Measurements from ENCODE around the gene BRI3.
"Not testable (repeated sequence)": the region's sequence is repeated elsewhere in the genome, so short reads cannot be mapped to it uniquely, and the experiment has no call there.

The BRI3 gene

DNA sequence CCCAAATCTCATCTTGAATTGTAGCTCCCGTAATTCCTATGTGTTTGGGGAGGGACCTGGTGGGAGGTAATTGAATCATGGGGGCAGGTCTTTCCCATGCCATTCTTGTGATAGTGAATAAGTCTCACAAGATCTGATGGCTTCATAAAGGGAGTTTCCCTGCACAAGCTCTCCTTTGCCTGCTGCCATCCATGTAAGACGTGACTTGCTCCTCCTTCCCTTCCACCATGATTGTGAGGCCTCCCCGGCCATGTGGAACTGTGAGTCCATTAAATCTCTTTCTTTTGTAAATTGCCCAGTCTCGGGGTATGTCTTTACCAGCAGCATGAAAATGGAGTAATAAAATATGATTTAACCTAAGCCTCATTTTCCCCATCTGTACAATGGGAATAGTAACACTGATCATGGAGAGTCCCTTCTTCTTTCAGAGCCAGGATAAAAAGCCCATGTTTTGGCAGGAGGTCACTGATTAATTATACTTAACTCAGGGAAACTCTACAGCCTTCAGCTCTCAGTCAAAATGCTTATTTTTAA, 34.6 kb downstream of the BRI3 start:
- DNase-seq: not testable (repeated sequence)

DNA sequence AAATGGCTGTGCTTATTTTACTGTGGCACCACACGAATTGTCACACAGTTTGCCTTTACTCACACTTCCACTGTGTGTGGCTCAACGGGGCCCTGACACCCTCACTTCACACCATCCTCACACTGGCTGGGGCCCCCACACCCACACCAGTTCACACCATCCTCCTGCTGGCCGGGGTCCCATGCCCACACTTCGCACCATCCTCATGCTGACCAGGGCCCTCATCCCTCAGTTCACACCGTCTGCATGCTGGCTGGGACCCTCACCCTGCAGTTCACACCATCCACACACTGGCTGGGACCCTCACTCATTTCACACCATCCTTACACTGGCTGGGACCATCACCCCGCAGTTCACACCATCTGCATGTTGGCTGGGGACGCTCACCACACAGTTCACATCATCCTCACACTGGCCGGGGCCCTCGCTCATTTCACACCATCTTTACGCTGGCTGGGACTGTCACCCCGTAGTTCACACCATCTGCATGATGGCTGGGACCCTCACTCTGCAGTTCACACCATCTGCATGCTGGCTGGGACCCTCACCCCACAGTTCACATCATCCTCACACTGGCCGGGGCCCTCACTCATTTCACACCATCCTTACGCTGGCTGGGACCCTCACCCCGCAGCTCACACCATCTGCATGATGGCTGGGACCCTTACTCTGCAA, 36.0 kb downstream of the BRI3 start:
- no peak for DNase-seq

- DNase-seq: no peak
Measured at GRCh38 chr7:98319176-98319575, 37.7 kb downstream of the BRI3 start.

- DNase-seq: no peak
Measured at GRCh38 chr7:98321301-98321700, 39.8 kb downstream of the BRI3 start.

GRCh38 chr7:98322331-98323270, 41.1 kb downstream of the BRI3 start:
- DNase-seq: no peak

- no peak for DNase-seq
Measured at GRCh38 chr7:98323597-98324322, 42.3 kb downstream of the BRI3 start.

- no peak for DNase-seq
Measured at GRCh38 chr7:98324782-98325181, 43.3 kb downstream of the BRI3 start.

GRCh38 chr7:98329100-98329790, 47.8 kb downstream of the BRI3 start:
- DNase-seq: no peak

DNA sequence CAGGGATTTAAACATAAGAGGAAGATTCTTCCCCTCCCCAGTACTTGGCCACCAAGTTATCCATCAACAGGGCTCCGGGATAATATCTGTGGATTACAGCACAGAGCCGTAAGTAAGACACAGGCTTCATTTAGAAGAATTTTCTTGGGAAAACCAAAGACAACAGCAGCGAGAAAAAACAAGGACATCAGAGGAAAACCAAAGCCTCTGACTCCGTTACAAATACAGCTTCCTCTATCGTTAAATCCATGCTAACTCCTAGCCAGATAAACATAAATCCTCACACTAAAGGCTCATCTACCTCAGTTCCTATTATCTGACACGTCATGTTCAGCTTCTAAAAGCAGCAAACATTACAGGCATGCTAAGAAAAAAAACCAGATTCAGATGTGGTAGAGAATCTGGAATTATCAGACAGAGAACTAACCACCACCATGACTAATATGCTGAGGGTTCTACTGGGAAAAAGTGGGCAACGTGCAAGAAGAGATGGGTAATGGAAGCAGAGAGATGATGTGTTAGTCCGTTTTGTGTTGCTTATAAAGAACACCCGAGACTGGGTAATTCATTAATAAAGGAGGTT, 48.4 kb downstream of the BRI3 start:
- DNase-seq: no peak

DNA sequence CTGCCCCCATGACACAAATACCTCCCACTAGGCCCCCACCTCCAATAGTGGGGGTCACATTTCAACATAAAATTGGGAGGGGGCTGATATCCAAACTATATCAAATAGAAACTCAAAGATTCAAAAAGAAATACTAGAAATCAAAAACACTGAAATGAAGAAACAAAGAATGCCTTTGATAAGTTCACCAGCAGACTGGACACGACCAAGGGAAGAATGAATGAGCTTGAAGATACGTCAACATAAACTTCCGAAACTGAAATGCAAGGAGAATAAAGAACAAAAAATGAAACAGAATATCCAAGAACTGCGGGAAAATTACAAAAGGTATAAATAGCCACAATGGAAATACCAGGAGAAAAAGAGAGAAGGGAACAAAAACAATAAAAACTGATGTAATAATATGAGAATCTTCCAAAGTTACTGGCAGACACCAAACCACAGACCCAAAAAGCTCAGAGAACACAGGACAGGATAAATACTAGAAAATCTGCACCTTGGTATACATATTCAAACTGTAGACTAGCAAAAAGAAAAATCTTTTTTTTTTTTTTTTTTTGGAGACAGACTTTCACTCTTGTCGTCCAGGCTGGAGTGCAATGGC, 49.5 kb downstream of the BRI3 start:
- no peak for DNase-seq

- DNase-seq: no peak
Measured at GRCh38 chr7:98334081-98334480, 52.6 kb downstream of the BRI3 start.

DNA sequence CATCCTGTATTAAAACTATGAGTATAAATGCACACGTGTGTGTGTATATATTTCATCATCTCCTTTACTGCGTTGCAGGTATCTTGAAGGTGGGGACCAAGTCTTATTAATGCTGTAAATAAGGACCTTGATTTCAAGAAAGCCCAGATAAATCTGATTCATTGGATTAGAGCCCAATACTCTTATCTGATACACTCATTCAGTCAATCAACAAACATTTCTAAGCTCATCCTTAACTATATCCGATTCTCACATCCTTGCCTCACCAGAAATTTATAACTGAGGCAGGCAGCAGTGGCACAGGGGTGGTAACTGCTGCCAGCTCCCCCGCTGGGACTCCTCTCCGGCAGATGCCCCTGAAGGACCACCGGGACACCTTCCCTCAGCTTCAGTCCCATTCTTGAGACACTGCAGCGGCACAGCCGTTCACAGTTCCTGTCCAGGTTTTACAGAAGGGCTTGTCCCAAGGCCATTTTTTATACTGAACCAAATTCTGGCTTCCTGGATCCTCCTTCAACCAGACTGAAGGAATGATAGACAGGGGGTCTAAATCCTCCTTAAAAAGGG, 54.0 kb downstream of the BRI3 start:
- DNase-seq: no peak

GRCh38 chr7:98338441-98338840, 57.0 kb downstream of the BRI3 start:
- no peak for DNase-seq

GRCh38 chr7:98339043-98339442, 57.6 kb downstream of the BRI3 start:
- no peak for DNase-seq

- DNase-seq: no peak
Measured at GRCh38 chr7:98341106-98341505, 59.6 kb downstream of the BRI3 start.
